Stomach (tissue), 4 donors: ENCODE results near the gene RYR3.

Source experiments
- POLR2A ChIP-seq, 4 donors: fragments of 450-650 bp; IDR thresholded peaks; one replicate each; pipeline ENCODE4 v1.6.1; 2016; ENCODE audit warnings: antibody characterized with exemption in 4 of 4, control low read depth in 2 of 4, mild to moderate bottlenecking in 1 of 4, moderate library complexity in 1 of 4
- POLR2AphosphoS5 ChIP-seq, 3 donors: sonication (generic); formaldehyde crosslinking; IDR thresholded peaks; one replicate each; pipeline ENCODE4 v1.6.1; 2016; ENCODE audit warnings: antibody characterized with exemption in 3 of 3
- TF ChIP-seq, protein P1 (sequence below), 7 experiments: fragments of 450-650 bp in 4 of 7; fragments of 200-600 bp in 3 of 7; sonication (generic) in 3 of 7; IDR thresholded peaks; one replicate each; pipeline ENCODE4 v1.5.1; 2016 to 2019; ENCODE audit warnings: antibody characterized with exemption in 7 of 7, control low read depth in 2 of 7, mild to moderate bottlenecking in 1 of 7

DNA sequence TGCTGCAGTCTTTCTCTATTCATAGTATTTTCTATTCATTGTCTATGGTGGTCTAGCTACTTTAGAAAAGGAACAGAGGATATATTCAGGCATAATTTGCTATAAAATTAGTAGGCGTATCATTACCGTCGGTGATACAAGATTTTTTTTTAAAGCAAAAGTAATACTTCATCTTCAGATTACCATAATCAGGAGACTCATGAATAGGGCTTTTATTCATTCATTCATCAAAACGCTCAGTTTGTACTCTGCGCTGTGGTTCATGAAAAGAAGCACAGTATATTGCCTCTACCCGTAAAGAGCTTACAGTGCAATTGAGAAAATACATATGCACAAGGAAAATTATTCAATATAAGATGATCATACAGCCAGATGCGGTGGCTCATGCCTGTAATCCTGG lies 520.9 kb downstream of the RYR3 start:
- TF ChIP-seq, protein P1, sequence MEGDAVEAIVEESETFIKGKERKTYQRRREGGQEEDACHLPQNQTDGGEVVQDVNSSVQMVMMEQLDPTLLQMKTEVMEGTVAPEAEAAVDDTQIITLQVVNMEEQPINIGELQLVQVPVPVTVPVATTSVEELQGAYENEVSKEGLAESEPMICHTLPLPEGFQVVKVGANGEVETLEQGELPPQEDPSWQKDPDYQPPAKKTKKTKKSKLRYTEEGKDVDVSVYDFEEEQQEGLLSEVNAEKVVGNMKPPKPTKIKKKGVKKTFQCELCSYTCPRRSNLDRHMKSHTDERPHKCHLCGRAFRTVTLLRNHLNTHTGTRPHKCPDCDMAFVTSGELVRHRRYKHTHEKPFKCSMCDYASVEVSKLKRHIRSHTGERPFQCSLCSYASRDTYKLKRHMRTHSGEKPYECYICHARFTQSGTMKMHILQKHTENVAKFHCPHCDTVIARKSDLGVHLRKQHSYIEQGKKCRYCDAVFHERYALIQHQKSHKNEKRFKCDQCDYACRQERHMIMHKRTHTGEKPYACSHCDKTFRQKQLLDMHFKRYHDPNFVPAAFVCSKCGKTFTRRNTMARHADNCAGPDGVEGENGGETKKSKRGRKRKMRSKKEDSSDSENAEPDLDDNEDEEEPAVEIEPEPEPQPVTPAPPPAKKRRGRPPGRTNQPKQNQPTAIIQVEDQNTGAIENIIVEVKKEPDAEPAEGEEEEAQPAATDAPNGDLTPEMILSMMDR (IDR thresholded peaks at IDR 0.05) = no peak
- no peak for TF ChIP-seq POLR2AphosphoS5 (IDR thresholded peaks at IDR 0.05)
- TF ChIP-seq POLR2A (IDR thresholded peaks at IDR 0.05) = no peak
